AG09319 (cell line): ENCODE results near the gene IKZF3.

ENCODE experiments used
- DNase-seq: peaks from one replicate; pipeline ENCODE4 v3.0.0-alpha.2; 2010; ENCODE audit warnings: low read depth; ENCODE audit errors: extremely low read depth
- CTCF ChIP-seq: IDR thresholded peaks from 2 replicates; pipeline ENCODE4 v1.5.1; 2011; ENCODE audit warnings: low read depth, mild to moderate bottlenecking, inconsistent platforms, low read length, moderate library complexity

IKZF3 gene

GRCh38 chr17:39722965-39723848, 140.9 kb downstream of the IKZF3 start:
- DNase-seq: no peak
- TF ChIP-seq CTCF: no peak

- TF ChIP-seq CTCF: no peak
- DNase-seq: no peak
Observed at GRCh38 chr17:39722104-39722503, 142.0 kb downstream of the IKZF3 start.

- no peak for DNase-seq
- no peak for TF ChIP-seq CTCF
Observed at GRCh38 chr17:39719563-39720355, 144.4 kb downstream of the IKZF3 start.

GRCh38 chr17:39717660-39718059, 146.5 kb downstream of the IKZF3 start:
- no peak for DNase-seq
- no peak for TF ChIP-seq CTCF

GRCh38 chr17:39716879-39717536, 147.1 kb downstream of the IKZF3 start:
- no peak for DNase-seq

GRCh38 chr17:39716073-39716818, 147.9 kb downstream of the IKZF3 start:
- no peak for DNase-seq
- TF ChIP-seq CTCF: no peak

More at GRCh38 chr17:39716879-39717536, 147.1 kb downstream of the IKZF3 start:
- TF ChIP-seq CTCF: no peak
